GM23338 (cell line): ENCODE measurements around the gene AGMAT. TPM values are rescaled to one million over a fixed set of nuclear protein-coding genes. Genes with fewer than 3 reads are reported as not detected.

Source experiments
- ATAC-seq: fragments of 200-7000 bp; cut with Tn5 transposase; 3 replicates; pipeline ENCODE4 v1.9.1; 2020
- DNase-seq: peaks from one replicate; pipeline ENCODE4 v3.0.0-alpha.2; 2015; ENCODE audit warnings: low spot score
- H2AFZ ChIP-seq: fragments of 200-600 bp; sonication (generic); 2 replicates; pipeline ENCODE4 v1.8.0; 2016; ENCODE audit warnings: antibody characterized with exemption, mild to moderate bottlenecking, moderate library complexity
- H3F3A ChIP-seq: fragments of 200-600 bp; sonication (generic); replicated peaks from 2 replicates; pipeline ENCODE4 v1.8.0; 2017; ENCODE audit warnings: antibody characterized with exemption, mixed run types, low read depth
- H3K27ac ChIP-seq: fragments of 200-600 bp; sonication (generic); 2 replicates; pipeline ENCODE4 v1.6.1; 2016; ENCODE audit warnings: low read depth
- H3K27me3 ChIP-seq: fragments of 200-600 bp; sonication (generic); 2 replicates; pipeline ENCODE4 v1.8.0; 2016; ENCODE audit warnings: mild to moderate bottlenecking, mixed run types, moderate library complexity; ENCODE audit not compliant: insufficient read depth
- H3K36me3 ChIP-seq: fragments of 200-600 bp; sonication (generic); 2 replicates; pipeline ENCODE4 v1.8.0; 2016; ENCODE audit warnings: mild to moderate bottlenecking; ENCODE audit not compliant: insufficient read depth
- H3K4me1 ChIP-seq: fragments of 200-600 bp; sonication (generic); 2 replicates; pipeline ENCODE4 v1.8.0; 2016; ENCODE audit warnings: mild to moderate bottlenecking, moderate library complexity; ENCODE audit not compliant: insufficient read depth
- H3K4me2 ChIP-seq: fragments of 200-600 bp; sonication (generic); 2 replicates; pipeline ENCODE4 v1.7.1; 2017; ENCODE audit warnings: mixed run types
- H3K4me3 ChIP-seq: fragments of 200-600 bp; sonication (generic); 2 replicates; pipeline ENCODE4 v1.6.1; 2016; ENCODE audit warnings: mixed run types
- H3K79me2 ChIP-seq: fragments of 200-600 bp; sonication (generic); replicated peaks from 2 replicates; pipeline ENCODE4 v1.8.0; 2017; ENCODE audit warnings: mild to moderate bottlenecking; ENCODE audit not compliant: insufficient read depth
- H3K9me2 ChIP-seq: fragments of 200-600 bp; sonication (generic); 2 replicates; pipeline ENCODE4 v1.8.0; 2017; ENCODE audit not compliant: insufficient read depth
- H4K20me1 ChIP-seq: fragments of 200-600 bp; sonication (generic); replicated peaks from 2 replicates; pipeline ENCODE4 v1.8.0; 2017; ENCODE audit warnings: mild to moderate bottlenecking; ENCODE audit not compliant: insufficient read depth
- H3K27ac Mint-ChIP-seq: 2 replicates; pipeline ENCODE4 v1.8.0; 2020; ENCODE audit warnings: inconsistent platforms, mild to moderate bottlenecking, moderate library complexity, mixed read lengths
- H3K27me3 Mint-ChIP-seq: 3 replicates; pipeline ENCODE4 v1.8.0; 2022; ENCODE audit warnings: low read depth, mild to moderate bottlenecking, moderate library complexity, mixed read lengths, inconsistent platforms; ENCODE audit not compliant: insufficient read depth, poor library complexity
- H3K36me3 Mint-ChIP-seq: 3 replicates; pipeline ENCODE4 v1.8.0; 2021; ENCODE audit warnings: low read depth, mild to moderate bottlenecking, inconsistent platforms, moderate library complexity, mixed read lengths
- H3K4me1 Mint-ChIP-seq: 3 replicates; pipeline ENCODE4 v1.8.0; 2020; ENCODE audit warnings: mild to moderate bottlenecking, inconsistent platforms, mixed read lengths
- H3K4me3 Mint-ChIP-seq: 3 replicates; pipeline ENCODE4 v1.8.0; 2021; ENCODE audit warnings: moderate library complexity, mild to moderate bottlenecking, inconsistent platforms, mixed read lengths
- H3K9me3 Mint-ChIP-seq: 3 replicates; pipeline ENCODE4 v1.8.0; 2020; ENCODE audit warnings: moderate library complexity, mild to moderate bottlenecking, inconsistent platforms, mixed read lengths
- CREB1 ChIP-seq: fragments of 250-450 bp; sonication (Bioruptor Pico); IDR thresholded peaks from 2 replicates; pipeline ENCODE4 v1.5.0; 2020; ENCODE audit warnings: low read depth, mild to moderate bottlenecking, moderate library complexity
- EZH2 ChIP-seq: fragments of 200-600 bp; sonication (generic); IDR thresholded peaks from one replicate; pipeline ENCODE4 v1.8.0; 2017; ENCODE audit warnings: antibody characterized with exemption, mild to moderate bottlenecking, low read depth; ENCODE audit not compliant: unreplicated experiment
- EZH2phosphoT487 ChIP-seq: fragments of 200-600 bp; sonication (generic); IDR thresholded peaks from one replicate; pipeline ENCODE4 v1.8.1; 2018; ENCODE audit warnings: antibody characterized with exemption; ENCODE audit not compliant: unreplicated experiment
- JUNB ChIP-seq: IDR thresholded peaks from one replicate; pipeline ENCODE4 v1.6.1; 2016; ENCODE audit warnings: antibody characterized with exemption; ENCODE audit not compliant: unreplicated experiment
- NANOG ChIP-seq: IDR thresholded peaks from 2 replicates; pipeline ENCODE4 v1.6.1; 2016; ENCODE audit warnings: antibody characterized with exemption, borderline replicate concordance
- POLR2AphosphoS5 ChIP-seq: IDR thresholded peaks from 2 replicates; pipeline ENCODE4 v1.6.1; 2016; ENCODE audit warnings: antibody characterized with exemption, low read depth
- STAT1 ChIP-seq: IDR thresholded peaks from one replicate; pipeline ENCODE4 v1.6.1; 2016; ENCODE audit warnings: antibody characterized with exemption; ENCODE audit not compliant: unreplicated experiment
- ZNF114 ChIP-seq: fragments of 250-450 bp; sonication (Bioruptor Pico); IDR thresholded peaks from 2 replicates; pipeline ENCODE4 v1.5.0; 2020; ENCODE audit warnings: mild to moderate bottlenecking, moderate library complexity
- ZNF331 ChIP-seq: fragments of 250-450 bp; sonication (Bioruptor Pico); IDR thresholded peaks from 2 replicates; pipeline ENCODE4 v1.5.0; 2020; ENCODE audit warnings: low read depth, mild to moderate bottlenecking, moderate library complexity
- polyA plus RNA-seq: library from polyadenylated mRNA; unstranded; fragments of >200 nt; fragmentation: Nextera tagmentation; extraction: Ambion mirVana; gene quantifications from 2 replicates; pipeline ENCODE4 v1.2.1, GENCODE V29; 2016
- total RNA-seq: library from RNA; depleted of rRNA; stranded (reverse); fragments of >200 nt; shearing (Covaris generic); gene quantifications from 2 replicates; pipeline ENCODE4 v1.2.3, GENCODE V29; 2014
- TF ChIP-seq, protein P1 (sequence below): IDR thresholded peaks from one replicate; pipeline ENCODE4 v1.6.1; 2018; ENCODE audit warnings: antibody characterized with exemption; ENCODE audit not compliant: unreplicated experiment
- TF ChIP-seq, protein P2 (sequence below): fragments of 250-450 bp; sonication (Bioruptor Pico); IDR thresholded peaks from 2 replicates; pipeline ENCODE4 v1.5.0; 2020; ENCODE audit warnings: mild to moderate bottlenecking, moderate library complexity
- TF ChIP-seq, protein P3 (sequence below): IDR thresholded peaks from 2 replicates; pipeline ENCODE4 v1.6.1; 2016; ENCODE audit warnings: antibody characterized with exemption
- TF ChIP-seq, protein P4 (sequence below), 2 experiments: fragments of 200-600 bp in 1 of 2; sonication (generic) in 1 of 2; conservative IDR thresholded peaks; 2 replicates each; pipeline versions ENCODE4 v1.5.1 to v1.6.1; 2016 to 2017; ENCODE audit warnings: antibody characterized with exemption in 2 of 2, low read depth in 2 of 2, mild to moderate bottlenecking in 2 of 2, moderate library complexity in 1 of 2

Gene AGMAT
- total and polyA plus RNA-seq, 2 experiments from 2014 or later, result 1.8 to 7.4 TPM

DNA sequence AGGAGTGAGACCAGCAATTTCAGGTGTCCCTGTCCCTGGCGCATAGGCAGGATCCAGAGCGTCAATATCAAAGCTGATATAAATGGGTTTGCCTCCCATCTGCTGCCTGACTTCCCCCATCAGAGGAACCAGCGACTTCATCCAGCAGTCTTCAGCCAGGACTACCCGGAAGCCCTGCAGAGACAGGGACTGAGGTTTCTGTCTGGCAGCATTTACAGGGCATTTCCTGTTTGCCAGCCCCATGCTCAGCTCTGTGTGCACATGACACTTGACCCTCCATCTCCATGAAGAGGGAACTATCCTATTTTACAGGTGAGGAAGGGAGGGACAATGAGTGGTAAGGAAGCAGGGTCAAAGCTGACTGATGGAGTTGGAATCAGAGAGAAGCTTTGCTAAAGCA lies 7.2 kb downstream of the AGMAT start:
- Histone ChIP-seq H3K4me1 (no peaks in the 10 kb centered on the region), H2AFZ (no peak overlapping the region), H3K27ac (no peak overlapping the region), H3K9me2 (no peaks in the 10 kb centered on the region), H3K27me3 (no peaks in the 10 kb centered on the region), H3F3A (no peaks in the 10 kb centered on the region), H3K36me3 (no peaks in the 10 kb centered on the region; the same call in 1 of the 2 replicates), H3K4me2 (no peak overlapping the region), H4K20me1 (no peaks in the 10 kb centered on the region), H3K4me3 (no peak overlapping the region), H3K79me2 (no peaks in the 10 kb centered on the region)
- Mint-ChIP-seq H3K36me3 (0 out of 3 replicates have a peak, but pooled peaks cover under 1% of the 10 kb centered on the region), H3K27ac (no peak overlapping the region), H3K4me3 (no peak overlapping the region), H3K27me3 (peaks cover 4% of the 10 kb centered on the region), H3K4me1 (0 out of 3 replicates have a peak, but pooled peaks cover 3% of the 10 kb centered on the region), H3K9me3 (no peaks in the 10 kb centered on the region)
- ATAC-seq, result no peak
- DNase-seq, result no peak
- TF ChIP-seq EZH2 (no peak), CREB1 (CRISPR knock-in tag) (no peak), ZNF114 (CRISPR knock-in tag) (no peak), POLR2AphosphoS5 (no peak), JUNB (no peak), ZNF331 (CRISPR knock-in tag) (no peak), NANOG (no peak), STAT1 (no peak), EZH2phosphoT487 (no peak)
- TF ChIP-seq, protein P1, sequence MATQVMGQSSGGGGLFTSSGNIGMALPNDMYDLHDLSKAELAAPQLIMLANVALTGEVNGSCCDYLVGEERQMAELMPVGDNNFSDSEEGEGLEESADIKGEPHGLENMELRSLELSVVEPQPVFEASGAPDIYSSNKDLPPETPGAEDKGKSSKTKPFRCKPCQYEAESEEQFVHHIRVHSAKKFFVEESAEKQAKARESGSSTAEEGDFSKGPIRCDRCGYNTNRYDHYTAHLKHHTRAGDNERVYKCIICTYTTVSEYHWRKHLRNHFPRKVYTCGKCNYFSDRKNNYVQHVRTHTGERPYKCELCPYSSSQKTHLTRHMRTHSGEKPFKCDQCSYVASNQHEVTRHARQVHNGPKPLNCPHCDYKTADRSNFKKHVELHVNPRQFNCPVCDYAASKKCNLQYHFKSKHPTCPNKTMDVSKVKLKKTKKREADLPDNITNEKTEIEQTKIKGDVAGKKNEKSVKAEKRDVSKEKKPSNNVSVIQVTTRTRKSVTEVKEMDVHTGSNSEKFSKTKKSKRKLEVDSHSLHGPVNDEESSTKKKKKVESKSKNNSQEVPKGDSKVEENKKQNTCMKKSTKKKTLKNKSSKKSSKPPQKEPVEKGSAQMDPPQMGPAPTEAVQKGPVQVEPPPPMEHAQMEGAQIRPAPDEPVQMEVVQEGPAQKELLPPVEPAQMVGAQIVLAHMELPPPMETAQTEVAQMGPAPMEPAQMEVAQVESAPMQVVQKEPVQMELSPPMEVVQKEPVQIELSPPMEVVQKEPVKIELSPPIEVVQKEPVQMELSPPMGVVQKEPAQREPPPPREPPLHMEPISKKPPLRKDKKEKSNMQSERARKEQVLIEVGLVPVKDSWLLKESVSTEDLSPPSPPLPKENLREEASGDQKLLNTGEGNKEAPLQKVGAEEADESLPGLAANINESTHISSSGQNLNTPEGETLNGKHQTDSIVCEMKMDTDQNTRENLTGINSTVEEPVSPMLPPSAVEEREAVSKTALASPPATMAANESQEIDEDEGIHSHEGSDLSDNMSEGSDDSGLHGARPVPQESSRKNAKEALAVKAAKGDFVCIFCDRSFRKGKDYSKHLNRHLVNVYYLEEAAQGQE, result no peak
- TF ChIP-seq, protein P2, sequence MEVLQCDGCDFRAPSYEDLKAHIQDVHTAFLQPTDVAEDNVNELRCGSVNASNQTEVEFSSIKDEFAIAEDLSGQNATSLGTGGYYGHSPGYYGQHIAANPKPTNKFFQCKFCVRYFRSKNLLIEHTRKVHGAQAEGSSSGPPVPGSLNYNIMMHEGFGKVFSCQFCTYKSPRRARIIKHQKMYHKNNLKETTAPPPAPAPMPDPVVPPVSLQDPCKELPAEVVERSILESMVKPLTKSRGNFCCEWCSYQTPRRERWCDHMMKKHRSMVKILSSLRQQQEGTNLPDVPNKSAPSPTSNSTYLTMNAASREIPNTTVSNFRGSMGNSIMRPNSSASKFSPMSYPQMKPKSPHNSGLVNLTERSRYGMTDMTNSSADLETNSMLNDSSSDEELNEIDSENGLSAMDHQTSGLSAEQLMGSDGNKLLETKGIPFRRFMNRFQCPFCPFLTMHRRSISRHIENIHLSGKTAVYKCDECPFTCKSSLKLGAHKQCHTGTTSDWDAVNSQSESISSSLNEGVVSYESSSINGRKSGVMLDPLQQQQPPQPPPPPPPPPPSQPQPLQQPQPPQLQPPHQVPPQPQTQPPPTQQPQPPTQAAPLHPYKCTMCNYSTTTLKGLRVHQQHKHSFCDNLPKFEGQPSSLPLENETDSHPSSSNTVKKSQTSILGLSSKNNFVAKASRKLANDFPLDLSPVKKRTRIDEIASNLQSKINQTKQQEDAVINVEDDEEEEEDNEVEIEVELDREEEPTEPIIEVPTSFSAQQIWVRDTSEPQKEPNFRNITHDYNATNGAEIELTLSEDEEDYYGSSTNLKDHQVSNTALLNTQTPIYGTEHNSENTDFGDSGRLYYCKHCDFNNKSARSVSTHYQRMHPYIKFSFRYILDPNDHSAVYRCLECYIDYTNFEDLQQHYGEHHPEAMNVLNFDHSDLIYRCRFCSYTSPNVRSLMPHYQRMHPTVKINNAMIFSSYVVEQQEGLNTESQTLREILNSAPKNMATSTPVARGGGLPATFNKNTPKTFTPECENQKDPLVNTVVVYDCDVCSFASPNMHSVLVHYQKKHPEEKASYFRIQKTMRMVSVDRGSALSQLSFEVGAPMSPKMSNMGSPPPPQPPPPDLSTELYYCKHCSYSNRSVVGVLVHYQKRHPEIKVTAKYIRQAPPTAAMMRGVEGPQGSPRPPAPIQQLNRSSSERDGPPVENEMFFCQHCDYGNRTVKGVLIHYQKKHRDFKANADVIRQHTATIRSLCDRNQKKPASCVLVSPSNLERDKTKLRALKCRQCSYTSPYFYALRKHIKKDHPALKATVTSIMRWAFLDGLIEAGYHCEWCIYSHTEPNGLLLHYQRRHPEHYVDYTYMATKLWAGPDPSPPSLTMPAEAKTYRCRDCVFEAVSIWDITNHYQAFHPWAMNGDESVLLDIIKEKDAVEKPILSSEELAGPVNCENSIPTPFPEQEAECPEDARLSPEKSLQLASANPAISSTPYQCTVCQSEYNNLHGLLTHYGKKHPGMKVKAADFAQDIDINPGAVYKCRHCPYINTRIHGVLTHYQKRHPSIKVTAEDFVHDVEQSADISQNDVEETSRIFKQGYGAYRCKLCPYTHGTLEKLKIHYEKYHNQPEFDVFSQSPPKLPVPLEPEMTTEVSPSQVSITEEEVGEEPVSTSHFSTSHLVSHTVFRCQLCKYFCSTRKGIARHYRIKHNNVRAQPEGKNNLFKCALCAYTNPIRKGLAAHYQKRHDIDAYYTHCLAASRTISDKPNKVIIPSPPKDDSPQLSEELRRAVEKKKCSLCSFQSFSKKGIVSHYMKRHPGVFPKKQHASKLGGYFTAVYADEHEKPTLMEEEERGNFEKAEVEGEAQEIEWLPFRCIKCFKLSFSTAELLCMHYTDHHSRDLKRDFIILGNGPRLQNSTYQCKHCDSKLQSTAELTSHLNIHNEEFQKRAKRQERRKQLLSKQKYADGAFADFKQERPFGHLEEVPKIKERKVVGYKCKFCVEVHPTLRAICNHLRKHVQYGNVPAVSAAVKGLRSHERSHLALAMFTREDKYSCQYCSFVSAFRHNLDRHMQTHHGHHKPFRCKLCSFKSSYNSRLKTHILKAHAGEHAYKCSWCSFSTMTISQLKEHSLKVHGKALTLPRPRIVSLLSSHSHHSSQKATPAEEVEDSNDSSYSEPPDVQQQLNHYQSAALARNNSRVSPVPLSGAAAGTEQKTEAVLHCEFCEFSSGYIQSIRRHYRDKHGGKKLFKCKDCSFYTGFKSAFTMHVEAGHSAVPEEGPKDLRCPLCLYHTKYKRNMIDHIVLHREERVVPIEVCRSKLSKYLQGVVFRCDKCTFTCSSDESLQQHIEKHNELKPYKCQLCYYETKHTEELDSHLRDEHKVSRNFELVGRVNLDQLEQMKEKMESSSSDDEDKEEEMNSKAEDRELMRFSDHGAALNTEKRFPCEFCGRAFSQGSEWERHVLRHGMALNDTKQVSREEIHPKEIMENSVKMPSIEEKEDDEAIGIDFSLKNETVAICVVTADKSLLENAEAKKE (CRISPR knock-in tag), result no peak
- TF ChIP-seq, protein P3, sequence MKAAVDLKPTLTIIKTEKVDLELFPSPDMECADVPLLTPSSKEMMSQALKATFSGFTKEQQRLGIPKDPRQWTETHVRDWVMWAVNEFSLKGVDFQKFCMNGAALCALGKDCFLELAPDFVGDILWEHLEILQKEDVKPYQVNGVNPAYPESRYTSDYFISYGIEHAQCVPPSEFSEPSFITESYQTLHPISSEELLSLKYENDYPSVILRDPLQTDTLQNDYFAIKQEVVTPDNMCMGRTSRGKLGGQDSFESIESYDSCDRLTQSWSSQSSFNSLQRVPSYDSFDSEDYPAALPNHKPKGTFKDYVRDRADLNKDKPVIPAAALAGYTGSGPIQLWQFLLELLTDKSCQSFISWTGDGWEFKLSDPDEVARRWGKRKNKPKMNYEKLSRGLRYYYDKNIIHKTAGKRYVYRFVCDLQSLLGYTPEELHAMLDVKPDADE, result no peak
- TF ChIP-seq, protein P4, sequence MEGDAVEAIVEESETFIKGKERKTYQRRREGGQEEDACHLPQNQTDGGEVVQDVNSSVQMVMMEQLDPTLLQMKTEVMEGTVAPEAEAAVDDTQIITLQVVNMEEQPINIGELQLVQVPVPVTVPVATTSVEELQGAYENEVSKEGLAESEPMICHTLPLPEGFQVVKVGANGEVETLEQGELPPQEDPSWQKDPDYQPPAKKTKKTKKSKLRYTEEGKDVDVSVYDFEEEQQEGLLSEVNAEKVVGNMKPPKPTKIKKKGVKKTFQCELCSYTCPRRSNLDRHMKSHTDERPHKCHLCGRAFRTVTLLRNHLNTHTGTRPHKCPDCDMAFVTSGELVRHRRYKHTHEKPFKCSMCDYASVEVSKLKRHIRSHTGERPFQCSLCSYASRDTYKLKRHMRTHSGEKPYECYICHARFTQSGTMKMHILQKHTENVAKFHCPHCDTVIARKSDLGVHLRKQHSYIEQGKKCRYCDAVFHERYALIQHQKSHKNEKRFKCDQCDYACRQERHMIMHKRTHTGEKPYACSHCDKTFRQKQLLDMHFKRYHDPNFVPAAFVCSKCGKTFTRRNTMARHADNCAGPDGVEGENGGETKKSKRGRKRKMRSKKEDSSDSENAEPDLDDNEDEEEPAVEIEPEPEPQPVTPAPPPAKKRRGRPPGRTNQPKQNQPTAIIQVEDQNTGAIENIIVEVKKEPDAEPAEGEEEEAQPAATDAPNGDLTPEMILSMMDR (conservative IDR thresholded peaks at IDR 0.05; ENCODE audit: low read depth in 2 of 2), result no peak
